Lung (tissue), 16 donors: Measurements from ENCODE around the gene ODAPH. TPM values are rescaled to one million over a fixed set of nuclear protein-coding genes. Genes with fewer than 3 reads are reported as not detected.
"Not testable (repeated sequence)": the region's sequence is repeated elsewhere in the genome, so short reads cannot be mapped to it uniquely, and the experiment has no call there.

Source experiments
- ATAC-seq: fragments of 200-7000 bp; cut with Tn5 transposase; one replicate; pipeline ENCODE4 v1.9.1; 2020; ENCODE audit warnings: moderate number of reproducible peaks; ENCODE audit not compliant: insufficient read depth, low FRiP score
- DNase-seq, 3 donors: peaks; one replicate each; pipeline ENCODE4 v3.0.0-alpha.2; 2013 to 2017
- H3K27ac ChIP-seq, 2 donors: one replicate each; pipeline ENCODE4 v1.5.1; 2013; ENCODE audit warnings: mild to moderate bottlenecking in 2 of 2, moderate library complexity in 2 of 2, control low read depth in 1 of 2, inconsistent platforms in 1 of 2, low read depth in 1 of 2, low read length in 1 of 2
- H3K27me3 ChIP-seq, 3 donors: one replicate each; pipeline ENCODE4 v1.5.1; 2013; ENCODE audit warnings: low read length in 2 of 3; ENCODE audit not compliant: control insufficient read depth in 3 of 3, insufficient read depth in 3 of 3
- H3K36me3 ChIP-seq, 4 donors: one replicate each; pipeline ENCODE4 v1.5.1; 2013; ENCODE audit warnings: low read length in 4 of 4, mild to moderate bottlenecking in 1 of 4, moderate library complexity in 1 of 4; ENCODE audit not compliant: control insufficient read depth in 4 of 4, insufficient read depth in 4 of 4
- H3K4me1 ChIP-seq, 5 donors: one replicate each; pipeline ENCODE4 v1.5.1; 2013; ENCODE audit warnings: low read length in 5 of 5, mild to moderate bottlenecking in 2 of 5, moderate library complexity in 1 of 5; ENCODE audit not compliant: control insufficient read depth in 5 of 5, insufficient read depth in 5 of 5
- H3K4me3 ChIP-seq: one replicate; pipeline ENCODE4 v1.5.1; 2013; ENCODE audit warnings: mild to moderate bottlenecking, control low read depth, moderate library complexity
- H3K9ac ChIP-seq, 2 donors: one replicate each; pipeline ENCODE4 v1.5.1; 2013; ENCODE audit warnings: low read length in 2 of 2, control low read depth in 1 of 2; ENCODE audit not compliant: insufficient read depth in 1 of 2
- H3K9me3 ChIP-seq, 4 donors: one replicate each; pipeline ENCODE4 v1.5.1; 2013; ENCODE audit warnings: low read length in 3 of 4, mild to moderate bottlenecking in 1 of 4, moderate library complexity in 1 of 4; ENCODE audit not compliant: control insufficient read depth in 4 of 4, insufficient read depth in 3 of 4
- WGBS, 2 donors: extraction: QIAGEN DNeasy Blood & Tissue Kit; methylation state at CpG; one replicate each; pipeline ENCODE4 v1.1.7; 2013; 5-methylcytosine and 5-hydroxymethylcytosine counted together
- long read RNA-seq, 5 donors: transcript quantifications; one replicate each; lab custom pipeline, GENCODE V29; 2026
- polyA plus RNA-seq, 2 donors: library from polyadenylated mRNA; stranded (reverse); fragments of 200-250 nt; gene quantifications; one replicate each; pipeline ENCODE4 v1.2.1, GENCODE V29; 2013
- total RNA-seq, 2 donors: library from RNA; depleted of rRNA in 1 of 2; stranded (reverse); fragments of >200 nt in 1 of 2; gene quantifications; one replicate each; pipeline ENCODE4 v1.2.1, GENCODE V29; 2014 to 2021
- TF ChIP-seq, protein P1 (sequence below): IDR thresholded peaks from 2 replicates; pipeline ENCODE4 v1.5.1; 2012; ENCODE audit warnings: mild to moderate bottlenecking; ENCODE audit errors: control extremely low read depth, extremely low read depth
- donor health status: control.
- donor health status: control.
- donor health status: Bipolar disorder and iron deficiency.
- donor health status: healthy.
- donor health status: DM: yes; HTN: yes; CAD: no.

Gene ODAPH, protein sequence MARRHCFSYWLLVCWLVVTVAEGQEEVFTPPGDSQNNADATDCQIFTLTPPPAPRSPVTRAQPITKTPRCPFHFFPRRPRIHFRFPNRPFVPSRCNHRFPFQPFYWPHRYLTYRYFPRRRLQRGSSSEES
- not detected for total RNA-seq
- under 1 TPM; 0.02 to 0.10 TPM for polyA plus RNA-seq
- long read RNA-seq, donor 1: 0 reads
- long read RNA-seq, donor 2: 0 reads
- long read RNA-seq, donor 3: 0 reads
- long read RNA-seq, donor 4: 0 reads
- long read RNA-seq, donor 5: 0 reads

DNA sequence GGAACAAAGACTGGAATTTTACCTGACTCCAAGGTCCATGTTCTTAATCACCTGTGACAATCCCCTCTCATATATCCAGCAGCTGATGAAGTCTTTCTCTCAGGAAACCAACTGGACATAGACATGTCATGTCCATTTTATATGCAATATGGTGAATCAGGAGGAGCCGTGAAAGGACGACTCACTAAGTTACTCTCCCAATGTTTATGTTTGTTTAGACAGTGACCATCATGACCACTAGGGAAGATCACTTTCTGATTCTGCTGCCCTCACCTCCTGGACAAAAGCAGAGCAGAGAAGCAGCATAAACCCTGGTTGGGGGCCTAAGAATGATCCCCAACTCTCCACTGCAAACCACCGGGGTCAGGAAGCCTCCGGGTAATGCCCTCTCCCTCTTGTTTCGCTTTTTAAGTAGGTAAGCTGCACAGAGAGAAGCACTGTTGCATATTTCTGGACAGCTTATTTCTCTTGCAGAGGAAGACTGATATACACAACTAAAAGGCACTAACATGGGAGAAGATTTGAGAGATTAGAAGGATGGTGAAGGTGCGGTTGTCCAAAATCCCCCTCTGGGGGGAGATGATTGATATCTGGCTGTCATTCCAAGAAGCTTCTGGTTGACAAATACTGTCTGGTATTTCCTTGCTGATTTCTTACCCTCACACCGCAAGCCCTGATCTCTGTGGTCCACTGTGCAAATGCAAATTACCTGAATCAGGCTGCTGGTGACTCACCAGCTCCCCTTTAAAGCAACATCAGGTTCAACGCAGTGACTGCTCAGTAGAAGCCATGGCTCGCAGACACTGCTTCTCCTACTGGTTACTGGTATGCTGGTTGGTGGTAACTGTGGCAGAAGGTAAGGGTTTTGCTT, at the start of gene ODAPH:
Gene ODAPH, plus strand, starts transcription at position 773 of the 871 bp plus-strand sequence. Its CDS starts 17 bp downstream, at position 790.
- 68 to 74% methylated on average over 9 of the region's 9 CpGs for WGBS, 2 donors
- no peak for ATAC-seq
- Histone ChIP-seq H3K27ac (no peak within 1 kb of the TSS), H3K36me3 (no peaks in the 10 kb centered on the region), H3K27me3 (no peaks in the 10 kb centered on the region), H3K4me1 (no peaks in the 10 kb centered on the region), H3K9me3 (peaks cover 0 to 2% (median 0%) of the 10 kb centered on the region in 4 donors), H3K4me3 (no peak within 1 kb of the TSS), H3K9ac (no peak within 1 kb of the TSS)
- TF ChIP-seq, protein P1, sequence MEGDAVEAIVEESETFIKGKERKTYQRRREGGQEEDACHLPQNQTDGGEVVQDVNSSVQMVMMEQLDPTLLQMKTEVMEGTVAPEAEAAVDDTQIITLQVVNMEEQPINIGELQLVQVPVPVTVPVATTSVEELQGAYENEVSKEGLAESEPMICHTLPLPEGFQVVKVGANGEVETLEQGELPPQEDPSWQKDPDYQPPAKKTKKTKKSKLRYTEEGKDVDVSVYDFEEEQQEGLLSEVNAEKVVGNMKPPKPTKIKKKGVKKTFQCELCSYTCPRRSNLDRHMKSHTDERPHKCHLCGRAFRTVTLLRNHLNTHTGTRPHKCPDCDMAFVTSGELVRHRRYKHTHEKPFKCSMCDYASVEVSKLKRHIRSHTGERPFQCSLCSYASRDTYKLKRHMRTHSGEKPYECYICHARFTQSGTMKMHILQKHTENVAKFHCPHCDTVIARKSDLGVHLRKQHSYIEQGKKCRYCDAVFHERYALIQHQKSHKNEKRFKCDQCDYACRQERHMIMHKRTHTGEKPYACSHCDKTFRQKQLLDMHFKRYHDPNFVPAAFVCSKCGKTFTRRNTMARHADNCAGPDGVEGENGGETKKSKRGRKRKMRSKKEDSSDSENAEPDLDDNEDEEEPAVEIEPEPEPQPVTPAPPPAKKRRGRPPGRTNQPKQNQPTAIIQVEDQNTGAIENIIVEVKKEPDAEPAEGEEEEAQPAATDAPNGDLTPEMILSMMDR: no peak
- DNase-seq: no peak

DNA sequence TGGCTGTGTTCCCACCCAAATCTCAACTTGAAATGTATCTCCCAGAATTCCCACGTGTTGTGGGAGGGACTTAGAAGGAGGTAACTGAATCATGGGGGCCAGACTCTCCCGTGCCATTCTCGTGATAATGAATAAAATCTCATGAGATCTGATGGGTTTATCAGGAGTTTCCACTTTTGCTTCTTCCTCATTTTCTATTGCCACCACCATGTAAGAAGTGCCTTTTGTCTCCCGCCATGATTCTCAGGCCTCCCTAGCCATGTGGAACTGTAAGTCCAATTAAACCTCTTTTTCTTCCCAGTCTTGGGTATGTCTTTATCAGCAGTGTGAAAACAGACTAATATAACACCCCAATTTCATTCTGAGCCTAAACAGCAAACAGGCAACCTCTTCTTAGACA, 46.3 kb upstream of the ODAPH start:
- not testable (repeated sequence) for H3K27ac ChIP-seq, ATAC-seq, H3K27me3 ChIP-seq, H3K9ac ChIP-seq, H3K9me3 ChIP-seq, DNase-seq, H3K4me3 ChIP-seq
- Histone ChIP-seq H3K36me3 (peaks cover 2 to 10% (median 8%) of the 10 kb centered on the region in 4 donors), H3K4me1 (peaks cover 1 to 21% (median 10%) of the 10 kb centered on the region in 5 donors)
- 88 to 94% methylated on average over 4 of the region's 4 CpGs for WGBS, 2 donors

DNA sequence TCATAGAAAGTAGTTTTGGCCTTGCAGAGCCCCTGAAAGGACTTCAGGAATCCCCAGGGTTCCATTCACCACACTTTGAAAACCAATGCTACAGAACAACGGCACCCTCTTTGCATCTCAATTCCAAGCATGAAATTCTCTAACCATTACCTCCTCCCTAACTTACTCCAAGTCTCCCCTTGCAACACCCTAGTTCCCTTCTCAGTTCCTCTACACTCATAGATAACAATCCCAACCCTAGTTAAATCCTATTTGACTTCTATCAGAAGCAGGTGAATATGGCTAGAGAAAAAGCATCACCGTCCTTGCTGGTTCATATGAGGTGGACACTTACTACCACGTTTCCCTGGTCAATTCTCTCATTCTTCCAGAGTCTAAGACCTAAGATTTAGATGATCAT, 44.0 kb upstream of the ODAPH start:
- H3K9ac ChIP-seq: no peak overlapping the region
- TF ChIP-seq, protein P1: no peak
- DNase-seq: peak in 1 of 3 donors; percentile 7
- no peak for ATAC-seq
- H3K9me3 ChIP-seq: no peaks in the 10 kb centered on the region
- no peak overlapping the region for H3K4me3 ChIP-seq
- WGBS, 2 donors: 38 to 50% methylated on average over 3 of the region's 3 CpGs
- H3K4me1 ChIP-seq: peaks cover 1 to 30% (median 17%) of the 10 kb centered on the region in 5 donors
- peaks cover 0 to 7% (median 6%) of the 10 kb centered on the region in 4 donors for H3K36me3 ChIP-seq
- peak overlapping the region; percentile 40 to 59 for H3K27ac ChIP-seq
- no peaks in the 10 kb centered on the region for H3K27me3 ChIP-seq
